DND-41 (cell line): ENCODE results near the gene NAP1L4.

Source experiments
- ATAC-seq: fragments of 200-7000 bp; cut with Tn5 transposase; 3 replicates; pipeline ENCODE4 v1.9.1; 2021; ENCODE audit warnings: low read depth; ENCODE audit not compliant: insufficient read depth
- DNase-seq: peaks from one replicate; pipeline ENCODE4 v3.0.0-alpha.2; 2020
- H2AFZ ChIP-seq: 2 replicates; pipeline ENCODE4 v1.6.0; 2012; ENCODE audit warnings: low read depth, low read length
- H3K27ac ChIP-seq: 2 replicates; pipeline ENCODE4 v1.5.1; 2012; ENCODE audit warnings: low read length, inconsistent platforms
- H3K27me3 ChIP-seq: fragments of 200-600 bp; sonication (generic); 2 replicates; pipeline ENCODE4 v1.6.0; 2012; ENCODE audit warnings: low read length, mild to moderate bottlenecking, inconsistent platforms; ENCODE audit not compliant: insufficient read depth, poor library complexity
- H3K36me3 ChIP-seq: 2 replicates; pipeline ENCODE4 v1.5.1; 2012; ENCODE audit warnings: low read length, inconsistent platforms; ENCODE audit not compliant: insufficient read depth
- H3K4me1 ChIP-seq: 2 replicates; pipeline ENCODE4 v1.5.1; 2012; ENCODE audit warnings: mild to moderate bottlenecking, low read length; ENCODE audit not compliant: insufficient read depth
- H3K4me2 ChIP-seq: 2 replicates; pipeline ENCODE4 v1.6.0; 2012; ENCODE audit warnings: mild to moderate bottlenecking, moderate library complexity, low read length, inconsistent platforms; ENCODE audit not compliant: insufficient read depth
- H3K4me3 ChIP-seq, 2 experiments: fragments of 200-600 bp in 1 of 2; shearing (Covaris generic) in 1 of 2; 2 replicates each; pipeline ENCODE4 v1.5.1; 2012 to 2016; ENCODE audit warnings: inconsistent platforms in 2 of 2, low read length in 2 of 2, mild to moderate bottlenecking in 2 of 2, low read depth in 1 of 2, moderate library complexity in 1 of 2
- H3K79me2 ChIP-seq: 2 replicates; pipeline ENCODE4 v1.6.0; 2012; ENCODE audit warnings: low read length, inconsistent platforms; ENCODE audit not compliant: insufficient read depth
- H3K9ac ChIP-seq: 2 replicates; pipeline ENCODE4 v1.6.0; 2012; ENCODE audit warnings: low read depth, mild to moderate bottlenecking, inconsistent platforms, low read length, moderate library complexity
- H3K9me3 ChIP-seq: 2 replicates; pipeline ENCODE4 v1.5.1; 2012; ENCODE audit warnings: low read length, moderate library complexity, mild to moderate bottlenecking, inconsistent platforms; ENCODE audit not compliant: insufficient read depth, severe bottlenecking
- H4K20me1 ChIP-seq: 2 replicates; pipeline ENCODE4 v1.6.0; 2012; ENCODE audit warnings: low read length; ENCODE audit not compliant: insufficient read depth
- CTCF ChIP-seq: IDR thresholded peaks from 2 replicates; pipeline ENCODE4 v1.5.1; 2012; ENCODE audit warnings: borderline replicate concordance, low read length, moderate library complexity, mild to moderate bottlenecking; ENCODE audit not compliant: poor library complexity, severe bottlenecking; ENCODE audit errors: extremely low read depth
- EZH2 ChIP-seq: IDR thresholded peaks from 3 replicates; pipeline ENCODE4 v1.6.1; 2012; ENCODE audit warnings: borderline replicate concordance, low read depth, mild to moderate bottlenecking, moderate library complexity, low read length, inconsistent platforms; ENCODE audit not compliant: severe bottlenecking

Gene NAP1L4

GRCh38 chr11:2919837-2920236 is 72.3 kb downstream of the NAP1L4 start:
- TF ChIP-seq CTCF (no peak), EZH2 (no peak)
- Histone ChIP-seq H2AFZ (no peak overlapping the region), H3K9me3 (no peaks in the 10 kb centered on the region), H3K27me3 (no peaks in the 10 kb centered on the region), H3K27ac (no peak overlapping the region), H3K79me2 (no peaks in the 10 kb centered on the region), H4K20me1 (peaks cover 7% of the 10 kb centered on the region; the same call in 1 of the 2 replicates), H3K4me3 (no peak overlapping the region), H3K36me3 (no peaks in the 10 kb centered on the region), H3K9ac (no peak overlapping the region), H3K4me2 (no peak overlapping the region), H3K4me1 (no peaks in the 10 kb centered on the region)
- DNase-seq: no peak
- ATAC-seq: no peak

GRCh38 chr11:2919188-2919587 is 72.9 kb downstream of the NAP1L4 start:
- Histone ChIP-seq H3K4me2 (no peak overlapping the region), H3K9ac (no peak overlapping the region), H3K79me2 (no peaks in the 10 kb centered on the region), H2AFZ (no peak overlapping the region), H3K4me1 (no peaks in the 10 kb centered on the region), H3K36me3 (no peaks in the 10 kb centered on the region), H3K4me3 (no peak overlapping the region), H3K27ac (no peak overlapping the region), H3K27me3 (no peaks in the 10 kb centered on the region), H4K20me1 (peaks cover 7% of the 10 kb centered on the region; the same call in 1 of the 2 replicates), H3K9me3 (no peaks in the 10 kb centered on the region)
- TF ChIP-seq CTCF (no peak), EZH2 (no peak)
- ATAC-seq (no peak), DNase-seq (no peak)

- no peaks in the 10 kb centered on the region for H3K27me3 ChIP-seq
- no peaks in the 10 kb centered on the region for H3K9me3 ChIP-seq
- DNase-seq (no peak), ATAC-seq (no peak)
- no peak overlapping the region for H2AFZ ChIP-seq
- 0 out of 2 replicates have a peak, but pooled peaks cover 8% of the 10 kb centered on the region for H4K20me1 ChIP-seq
- H3K4me2 ChIP-seq: no peak overlapping the region
- no peaks in the 10 kb centered on the region for H3K4me1 ChIP-seq
- no peak overlapping the region for H3K9ac ChIP-seq
- no peak for TF ChIP-seq EZH2
- TF ChIP-seq CTCF: no peak
- H3K36me3 ChIP-seq: no peaks in the 10 kb centered on the region
- H3K27ac ChIP-seq: no peak overlapping the region
- no peak overlapping the region for H3K4me3 ChIP-seq
- H3K79me2 ChIP-seq: no peaks in the 10 kb centered on the region
These were observed 74.2 kb downstream of the NAP1L4 start for GRCh38 chr11:2917842-2918490.
